GM21447 (cell line): ENCODE data around the gene UTS2B.

Experiments used
- ATAC-seq: cut with Tn5 transposase; IDR thresholded peaks from one replicate; pipeline ENCODE4 v1.9.1; 2021; ENCODE audit not compliant: unreplicated experiment

Gene UTS2B

DNA sequence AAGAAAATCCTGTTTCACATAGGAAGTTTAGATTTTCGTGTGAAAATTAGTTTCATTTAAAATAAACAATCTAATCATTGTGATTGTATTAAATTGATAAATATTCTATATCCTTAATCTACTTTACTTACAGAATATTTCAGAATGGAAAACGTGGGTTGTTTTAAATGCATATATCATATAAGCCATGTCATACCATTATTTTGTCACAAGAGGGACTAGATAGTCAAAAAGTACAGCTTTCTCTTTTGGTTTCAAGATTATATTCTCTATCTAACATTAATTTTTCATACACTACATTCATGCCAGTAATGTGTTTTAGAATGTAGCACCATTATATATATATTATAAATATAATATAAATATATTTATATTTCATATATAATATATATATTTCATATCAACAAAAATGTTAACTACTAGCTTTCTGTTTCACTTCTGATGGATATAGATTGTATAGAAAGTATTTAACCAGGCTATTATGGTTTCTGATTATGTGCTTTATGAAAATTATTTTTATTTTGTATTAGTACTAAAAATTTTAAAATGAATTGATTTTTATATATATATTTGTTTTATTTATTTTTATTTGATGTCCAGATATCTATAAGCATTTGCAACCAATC lies 86.0 kb downstream of the UTS2B start:
- peak; percentile 33 for ATAC-seq

DNA sequence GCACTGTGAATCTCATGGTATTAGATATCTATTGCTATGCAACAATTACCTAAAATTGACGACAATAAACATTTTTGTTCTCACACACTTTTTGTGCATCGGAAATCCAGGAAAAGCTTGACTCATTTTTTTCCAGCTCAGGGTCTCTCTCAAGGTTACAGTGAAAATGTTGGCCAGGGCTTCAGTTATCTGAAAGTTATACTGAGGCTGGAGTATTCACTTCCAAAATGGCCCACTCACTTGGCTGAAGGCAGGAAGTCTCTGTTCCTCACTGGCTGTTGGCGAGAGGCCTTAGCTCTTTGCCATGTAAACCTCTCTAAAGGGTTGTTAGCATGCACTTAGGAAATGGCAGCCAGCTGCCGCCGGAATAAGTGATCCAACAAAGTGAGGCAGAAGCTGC lies 89.8 kb downstream of the UTS2B start:
- ATAC-seq: no peak

DNA sequence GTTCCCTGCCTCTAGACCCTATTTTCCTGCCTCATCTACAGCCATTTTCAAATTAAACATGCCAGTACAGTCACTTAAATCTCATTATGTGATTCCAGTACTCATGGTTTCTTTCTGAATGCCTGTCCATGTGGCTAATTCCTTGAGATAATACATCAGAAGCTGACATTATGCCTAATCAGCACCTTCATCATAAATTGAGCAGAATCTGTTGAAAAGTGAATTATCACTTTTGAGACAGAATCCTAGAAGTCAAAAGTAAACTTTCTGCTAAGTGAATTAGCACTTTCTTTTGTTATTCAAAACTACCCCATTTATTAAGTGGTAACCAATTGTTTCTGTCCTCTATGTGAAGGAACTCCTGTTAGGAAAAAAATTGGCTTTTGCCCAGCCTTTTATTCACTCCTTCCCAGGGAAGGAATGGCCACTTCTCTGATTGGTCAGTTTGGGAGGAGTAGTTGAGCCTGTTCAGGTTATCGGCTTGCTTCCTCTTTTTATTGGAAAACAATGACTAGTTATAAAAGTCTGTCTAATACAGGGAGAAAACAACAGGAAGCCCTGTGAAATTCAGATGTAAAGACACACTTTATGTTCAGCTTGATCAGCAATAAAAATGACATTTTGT lies 90.8 kb downstream of the UTS2B start:
- ATAC-seq: no peak

- ATAC-seq: no peak
These were observed 92.0 kb downstream of the UTS2B start for GRCh38 chr3:191238321-191238817.

- no peak for ATAC-seq
These were observed 93.1 kb downstream of the UTS2B start for GRCh38 chr3:191237047-191237882.

- ATAC-seq: no peak
These were observed 93.7 kb downstream of the UTS2B start for GRCh38 chr3:191236646-191237045.

DNA sequence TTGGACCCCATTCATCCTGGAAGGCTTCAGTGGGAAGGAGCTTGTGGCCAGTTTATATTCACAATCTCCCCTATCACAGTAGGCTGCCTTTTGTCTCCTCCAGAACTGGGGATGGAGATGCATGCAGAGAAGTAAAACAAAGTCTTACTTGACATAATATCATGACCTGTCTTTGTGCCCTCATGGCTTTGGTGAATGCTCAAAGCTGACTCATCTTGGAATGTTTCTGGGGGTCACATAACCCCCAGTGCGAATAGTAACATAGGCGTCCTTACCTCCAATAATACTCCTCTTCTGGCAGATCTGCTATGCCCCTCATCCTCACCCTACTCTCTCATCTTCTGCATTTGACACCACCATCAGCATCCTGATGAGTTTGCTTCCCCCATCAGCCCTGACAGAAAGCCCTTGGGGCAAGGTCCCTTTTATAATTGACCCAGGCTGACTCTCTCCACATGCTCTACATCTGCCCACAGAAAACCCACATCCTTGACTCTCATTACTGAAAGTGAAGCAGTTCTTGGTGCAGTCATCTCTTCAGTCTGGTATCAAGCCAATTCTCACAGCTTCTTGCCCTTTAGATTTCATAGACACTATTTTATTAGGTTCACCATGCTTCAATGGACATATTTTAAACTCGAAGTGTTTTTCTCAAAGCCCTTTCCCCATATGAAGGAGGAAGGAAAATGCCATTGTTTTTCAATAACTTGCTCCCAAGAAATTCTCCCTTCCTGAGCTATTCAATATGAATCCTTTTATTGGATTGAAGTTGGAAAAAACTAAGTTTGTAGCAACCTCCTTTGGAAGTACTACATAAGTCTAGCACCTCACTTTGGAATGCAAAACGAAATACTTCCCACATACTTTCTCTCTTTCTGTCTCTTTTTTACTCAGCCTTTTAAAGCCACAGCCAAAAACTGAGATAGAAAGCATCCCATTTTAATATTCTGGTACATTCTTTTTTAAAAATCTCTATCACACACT lies 94.7 kb downstream of the UTS2B start:
- ATAC-seq: peak; percentile 100

DNA sequence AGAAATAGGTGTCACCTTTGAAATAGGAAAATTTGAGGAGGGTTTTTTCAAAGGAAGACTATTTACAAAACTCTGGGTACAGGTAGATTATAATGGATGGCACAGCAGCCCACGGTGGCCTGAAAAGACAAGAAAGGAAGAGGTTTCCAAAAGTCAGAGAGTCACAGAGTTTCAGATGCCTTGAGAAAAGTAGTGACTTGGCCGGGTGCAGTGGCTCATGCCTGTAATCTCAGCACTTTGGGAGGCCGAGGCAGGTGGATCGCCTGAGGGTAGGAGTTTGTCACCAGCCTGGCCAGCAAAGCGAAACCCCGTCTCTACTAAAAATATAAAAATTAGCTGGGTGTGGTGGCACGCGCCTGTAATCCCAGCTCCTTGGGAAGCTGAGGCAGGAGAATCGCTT lies 96.1 kb downstream of the UTS2B start:
- ATAC-seq: no peak

DNA sequence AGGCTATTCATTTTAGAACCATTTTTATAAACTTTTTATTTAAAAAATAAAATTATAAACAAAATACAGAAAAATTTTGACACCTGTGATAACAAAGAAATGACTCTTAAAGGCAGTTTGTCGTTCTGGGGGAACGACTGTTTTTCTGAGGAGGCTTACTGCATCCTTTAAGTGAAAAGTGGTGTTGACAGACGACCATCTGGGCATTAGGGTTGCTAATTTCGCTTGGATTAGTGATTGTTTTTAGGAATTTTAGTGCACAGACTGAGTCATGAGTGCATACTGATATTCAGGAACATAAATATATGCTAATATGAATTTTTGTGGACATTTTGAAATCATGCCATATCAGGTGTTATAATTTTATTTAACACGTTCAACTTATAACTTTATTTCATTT lies 102.8 kb downstream of the UTS2B start:
- no peak for ATAC-seq

- ATAC-seq: no peak
These were observed 108.7 kb downstream of the UTS2B start for GRCh38 chr3:191221638-191222037.

DNA sequence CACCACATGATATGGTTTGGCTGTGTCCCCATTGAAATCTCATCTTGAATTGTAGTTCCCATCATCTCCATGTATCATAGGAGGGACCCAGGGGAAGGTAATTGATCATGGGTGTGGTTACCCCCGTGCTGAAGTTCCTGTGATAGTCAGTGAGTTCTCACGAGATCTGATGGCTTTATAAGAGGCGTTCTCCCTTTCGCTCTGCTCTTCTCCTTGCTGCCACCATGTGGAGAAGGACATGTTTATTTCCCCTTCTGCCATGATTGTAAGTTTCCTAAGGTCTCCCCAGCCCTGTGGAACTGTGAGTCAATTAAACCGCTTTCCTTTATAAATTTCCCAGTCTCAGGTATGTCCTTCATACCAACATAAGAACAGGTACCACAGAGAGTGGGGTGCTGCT lies 109.4 kb downstream of the UTS2B start:
- no peak for ATAC-seq

DNA sequence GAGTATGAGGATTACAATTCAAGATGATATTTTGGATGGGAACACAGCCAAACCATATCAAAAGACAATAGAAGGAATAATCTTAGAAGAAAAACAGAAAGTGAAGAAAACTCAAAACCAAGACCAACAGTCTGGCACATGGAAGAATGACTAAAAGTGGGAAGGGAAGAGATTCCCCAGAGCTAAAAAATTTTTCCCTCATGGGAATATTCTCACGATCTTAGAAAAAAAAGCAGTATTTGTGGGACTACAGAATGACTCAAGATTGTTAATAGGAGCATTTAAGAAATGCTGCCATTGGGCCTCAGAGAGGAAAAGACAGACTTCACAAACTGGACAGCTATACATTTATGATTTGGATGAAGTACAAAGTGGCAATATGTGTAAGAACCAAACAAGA lies 113.0 kb downstream of the UTS2B start:
- no peak for ATAC-seq
